WERI-Rb-1 (cell line): ENCODE measurements around the gene TLE2.

ENCODE experiments used
- DNase-seq: peaks from one replicate; pipeline ENCODE4 v3.0.0-alpha.2; 2020
- H3K27ac ChIP-seq: fragments of 250-450 bp; sonication (Bioruptor Pico); 2 replicates; pipeline ENCODE4 v1.5.1; 2020; ENCODE audit warnings: mild to moderate bottlenecking, moderate library complexity
- H3K27me3 ChIP-seq: fragments of 250-450 bp; sonication (Bioruptor Pico); 2 replicates; pipeline ENCODE4 v1.5.1; 2021; ENCODE audit warnings: mild to moderate bottlenecking, low read depth, moderate library complexity; ENCODE audit not compliant: insufficient read depth, severe bottlenecking
- H3K36me3 ChIP-seq: fragments of 250-450 bp; sonication (Bioruptor Pico); 2 replicates; pipeline ENCODE4 v1.5.1; 2020; ENCODE audit warnings: mild to moderate bottlenecking, moderate library complexity
- H3K4me3 ChIP-seq: 2 replicates; pipeline ENCODE4 v1.5.1; 2011; ENCODE audit warnings: low read depth, mild to moderate bottlenecking, control low read depth, low read length
- H3K9me3 ChIP-seq: fragments of 250-450 bp; sonication (Bioruptor Pico); 2 replicates; pipeline ENCODE4 v1.5.1; 2021; ENCODE audit warnings: mild to moderate bottlenecking, moderate library complexity; ENCODE audit not compliant: severe bottlenecking
- TF ChIP-seq, protein P1 (sequence below): IDR thresholded peaks from 2 replicates; pipeline ENCODE4 v1.5.1; 2011; ENCODE audit warnings: low read depth, mild to moderate bottlenecking, control low read depth, inconsistent platforms, low read length

Gene TLE2

DNA sequence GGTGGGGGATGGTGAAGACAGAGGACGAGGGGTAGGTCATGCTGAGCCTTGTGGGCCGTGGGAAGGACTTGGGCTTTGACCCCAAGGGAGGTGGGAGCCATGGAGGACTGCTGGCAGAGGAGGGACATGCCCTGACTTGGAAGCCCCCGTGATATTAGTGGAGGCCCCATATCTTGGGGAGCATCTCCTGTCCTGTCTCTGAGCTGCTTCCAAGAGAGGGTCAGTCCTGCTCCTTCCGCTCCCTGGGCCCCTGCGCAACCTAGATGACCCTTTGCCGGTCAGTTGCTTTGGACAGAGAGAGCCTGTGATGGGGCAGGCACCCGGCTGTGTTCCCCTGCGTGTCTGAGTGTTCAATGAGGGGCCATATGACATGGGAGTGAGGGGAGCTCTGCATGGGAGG lies 46.5 kb downstream of the TLE2 start:
- Histone ChIP-seq H3K9me3 (no peaks in the 10 kb centered on the region), H3K27me3 (no peaks in the 10 kb centered on the region), H3K36me3 (no peaks in the 10 kb centered on the region), H3K27ac (peak overlapping the region; percentile 70), H3K4me3 (no peak overlapping the region)
- DNase-seq = no peak
- TF ChIP-seq, protein P1, sequence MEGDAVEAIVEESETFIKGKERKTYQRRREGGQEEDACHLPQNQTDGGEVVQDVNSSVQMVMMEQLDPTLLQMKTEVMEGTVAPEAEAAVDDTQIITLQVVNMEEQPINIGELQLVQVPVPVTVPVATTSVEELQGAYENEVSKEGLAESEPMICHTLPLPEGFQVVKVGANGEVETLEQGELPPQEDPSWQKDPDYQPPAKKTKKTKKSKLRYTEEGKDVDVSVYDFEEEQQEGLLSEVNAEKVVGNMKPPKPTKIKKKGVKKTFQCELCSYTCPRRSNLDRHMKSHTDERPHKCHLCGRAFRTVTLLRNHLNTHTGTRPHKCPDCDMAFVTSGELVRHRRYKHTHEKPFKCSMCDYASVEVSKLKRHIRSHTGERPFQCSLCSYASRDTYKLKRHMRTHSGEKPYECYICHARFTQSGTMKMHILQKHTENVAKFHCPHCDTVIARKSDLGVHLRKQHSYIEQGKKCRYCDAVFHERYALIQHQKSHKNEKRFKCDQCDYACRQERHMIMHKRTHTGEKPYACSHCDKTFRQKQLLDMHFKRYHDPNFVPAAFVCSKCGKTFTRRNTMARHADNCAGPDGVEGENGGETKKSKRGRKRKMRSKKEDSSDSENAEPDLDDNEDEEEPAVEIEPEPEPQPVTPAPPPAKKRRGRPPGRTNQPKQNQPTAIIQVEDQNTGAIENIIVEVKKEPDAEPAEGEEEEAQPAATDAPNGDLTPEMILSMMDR = no peak

DNA sequence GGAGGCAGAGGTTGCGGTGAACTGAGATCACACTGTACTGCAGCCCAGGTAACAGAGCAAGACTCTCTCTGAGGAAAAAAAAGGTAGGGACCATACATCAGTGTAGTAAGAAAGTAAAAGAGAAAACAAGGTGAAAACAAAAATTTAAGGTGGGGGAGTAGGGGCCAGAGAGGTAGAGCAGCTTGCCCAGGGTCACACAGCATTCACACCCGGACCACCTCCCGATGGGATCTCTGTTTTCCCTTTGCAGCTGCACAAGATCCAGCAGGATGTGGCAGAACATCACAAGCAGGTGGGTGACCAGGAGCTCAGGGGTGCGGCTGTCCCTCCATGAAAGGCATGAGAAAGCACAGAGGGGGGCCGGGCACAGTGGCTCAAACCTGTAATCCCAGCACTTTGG lies 47.2 kb downstream of the TLE2 start:
- no peak for DNase-seq
- Histone ChIP-seq H3K4me3 (no peak overlapping the region), H3K27me3 (no peaks in the 10 kb centered on the region), H3K36me3 (no peaks in the 10 kb centered on the region), H3K27ac (no peak overlapping the region), H3K9me3 (no peaks in the 10 kb centered on the region)
- TF ChIP-seq, protein P1 = no peak

DNA sequence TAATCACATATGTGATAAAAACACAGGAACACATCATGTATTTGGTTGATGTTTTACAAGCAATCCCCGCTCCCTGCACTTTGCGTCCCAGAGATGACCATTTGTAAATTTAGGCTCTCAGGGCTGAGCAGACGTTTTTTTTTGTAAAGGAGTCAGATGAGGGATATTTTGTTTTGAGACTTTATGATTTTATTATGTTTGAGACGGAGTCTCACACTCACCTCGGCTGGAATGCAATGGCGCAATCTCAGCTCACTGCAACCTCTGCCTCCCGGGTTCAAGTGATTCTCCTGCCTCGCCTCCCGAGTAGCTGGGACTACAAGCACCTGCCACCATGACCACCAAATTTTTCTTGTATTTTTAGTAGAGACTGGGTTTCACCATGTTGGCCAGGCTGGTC lies 50.3 kb downstream of the TLE2 start:
- Histone ChIP-seq H3K36me3 (no peaks in the 10 kb centered on the region), H3K27ac (no peak overlapping the region), H3K9me3 (no peaks in the 10 kb centered on the region), H3K4me3 (no peak overlapping the region), H3K27me3 (no peaks in the 10 kb centered on the region)
- no peak for DNase-seq
- TF ChIP-seq, protein P1 = no peak

GRCh38 chr19:2978166-2978767 lies 50.8 kb downstream of the TLE2 start:
- H3K27ac ChIP-seq = no peak overlapping the region
- H3K4me3 ChIP-seq = no peak overlapping the region
- no peaks in the 10 kb centered on the region for H3K36me3 ChIP-seq
- H3K9me3 ChIP-seq = no peaks in the 10 kb centered on the region
- TF ChIP-seq, protein P1 = no peak
- DNase-seq = no peak
- no peaks in the 10 kb centered on the region for H3K27me3 ChIP-seq

- no peak overlapping the region for H3K4me3 ChIP-seq
- TF ChIP-seq, protein P1 = no peak
- H3K27me3 ChIP-seq = no peaks in the 10 kb centered on the region
- no peak for DNase-seq
- H3K27ac ChIP-seq = no peak overlapping the region
- no peaks in the 10 kb centered on the region for H3K36me3 ChIP-seq
- H3K9me3 ChIP-seq = no peaks in the 10 kb centered on the region
Observed at GRCh38 chr19:2977746-2978138, 51.3 kb downstream of the TLE2 start.
